Islet of Langerhans (tissue), 1 donor: ENCODE results near the gene CLEC14A.

ENCODE experiments used
- FAIRE-seq: peaks from one replicate; lab custom pipeline; 2011; peaks lifted over from hg19 to GRCh38; lab: Jason Lieb, UNC

Gene CLEC14A

DNA sequence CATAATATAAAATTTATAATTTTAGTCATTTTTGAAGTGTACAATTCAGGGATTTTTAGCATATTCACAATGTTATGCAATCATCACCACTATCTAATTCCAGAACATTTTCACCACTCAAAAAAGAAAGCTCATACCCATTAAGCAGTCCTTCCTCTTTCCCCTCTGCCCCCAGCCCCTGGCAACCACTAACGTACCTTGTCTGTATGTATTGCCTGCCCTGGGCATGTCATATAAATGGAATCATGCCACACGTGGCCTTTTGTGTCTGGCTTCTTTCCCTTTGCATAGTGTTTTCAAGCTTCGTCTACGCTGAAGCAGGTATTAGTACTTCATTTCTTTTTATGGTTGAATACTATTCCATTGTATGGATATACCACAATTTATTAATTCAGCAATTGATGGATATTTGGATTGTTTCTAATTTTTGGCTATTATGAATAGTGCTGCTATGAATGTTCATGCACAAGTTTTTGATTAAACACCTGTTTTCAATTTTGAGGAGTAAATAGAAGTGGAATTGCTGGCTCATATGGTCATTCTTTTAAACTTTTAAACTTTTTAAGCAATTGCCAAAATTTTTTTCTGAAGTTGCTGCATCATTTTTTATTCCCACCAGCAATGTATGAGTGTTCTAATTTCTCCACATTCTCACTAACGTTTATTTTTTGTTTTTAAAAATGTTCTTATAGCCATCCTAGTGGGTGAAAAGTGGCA lies 49.8 kb downstream of the CLEC14A start:
- FAIRE-seq, result no peak

DNA sequence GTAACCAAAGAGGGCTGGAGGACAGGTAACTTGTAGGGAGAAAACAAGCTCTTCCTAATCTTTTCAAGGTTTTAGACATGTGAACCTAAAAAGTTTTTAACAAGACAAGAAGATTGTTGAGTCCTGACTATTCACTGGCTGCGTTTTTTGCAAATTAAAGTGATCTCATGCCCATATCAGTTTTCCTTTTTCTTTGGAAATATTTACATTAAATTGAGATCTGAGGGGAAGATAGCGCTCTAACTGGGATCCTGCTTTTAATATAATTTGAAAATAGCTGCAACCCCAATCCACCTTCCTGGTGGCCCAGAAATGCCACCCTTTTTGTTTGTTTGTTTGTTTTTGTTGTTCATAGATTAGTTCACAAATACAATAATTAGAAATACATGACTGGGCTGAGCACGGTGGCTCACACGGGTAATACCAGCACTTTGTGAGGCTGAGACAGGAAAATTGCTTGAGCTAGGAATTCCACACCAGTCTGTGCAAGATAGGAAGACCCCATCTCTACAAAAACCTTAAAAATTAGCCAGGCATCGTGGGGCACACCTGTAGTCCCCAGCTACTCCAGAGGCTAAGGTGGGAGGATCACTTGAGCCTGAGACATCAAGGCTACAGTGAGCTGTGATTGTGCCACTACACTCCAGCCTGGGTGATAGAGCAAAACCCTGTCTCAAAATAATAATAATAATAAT lies 50.6 kb downstream of the CLEC14A start:
- no peak for FAIRE-seq

DNA sequence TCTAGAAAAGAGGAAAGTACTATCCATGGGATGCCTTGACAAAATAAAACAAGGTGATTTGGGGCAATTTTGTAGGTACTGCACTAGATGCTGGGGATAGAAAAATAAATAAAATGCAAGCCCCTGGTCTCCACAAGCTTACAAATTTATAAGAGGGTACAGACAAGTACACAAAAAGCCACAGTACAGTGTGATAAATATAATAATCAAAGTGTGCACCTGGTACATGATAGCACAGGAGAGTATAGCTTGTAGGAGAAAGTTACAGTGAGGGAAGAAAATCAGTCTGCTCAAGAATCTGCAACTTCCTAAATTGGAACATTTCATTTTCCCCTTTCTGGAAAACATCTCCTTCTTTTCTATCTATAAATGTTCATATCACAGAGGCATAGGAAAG lies 51.2 kb downstream of the CLEC14A start:
- no peak for FAIRE-seq
